ENCODE results near the gene ZNF43.
"Not testable (repeated sequence)": the region's sequence is repeated elsewhere in the genome, so short reads cannot be mapped to it uniquely, and the experiment has no call there.

The ZNF43 gene

DNA sequence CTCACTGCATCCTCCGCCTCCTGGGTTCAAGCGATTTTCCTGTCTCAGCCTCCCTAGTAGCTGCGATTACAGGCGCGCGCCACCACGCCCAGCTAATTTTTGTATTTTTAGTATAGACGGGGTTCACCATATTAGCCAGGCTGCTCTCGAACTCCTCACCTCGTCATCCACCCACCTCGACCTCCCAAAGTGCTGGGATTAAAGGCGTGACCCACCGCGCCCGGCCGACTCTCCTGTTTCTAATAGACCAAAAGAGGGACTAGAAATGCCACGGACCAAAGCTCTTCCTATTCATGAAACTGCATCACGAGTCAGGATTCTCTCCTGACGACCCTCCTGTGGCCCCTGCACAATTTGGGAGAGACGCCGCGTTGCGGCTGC, 563 bp downstream of the ZNF43 start:
- TF ChIP-seq, protein P1, sequence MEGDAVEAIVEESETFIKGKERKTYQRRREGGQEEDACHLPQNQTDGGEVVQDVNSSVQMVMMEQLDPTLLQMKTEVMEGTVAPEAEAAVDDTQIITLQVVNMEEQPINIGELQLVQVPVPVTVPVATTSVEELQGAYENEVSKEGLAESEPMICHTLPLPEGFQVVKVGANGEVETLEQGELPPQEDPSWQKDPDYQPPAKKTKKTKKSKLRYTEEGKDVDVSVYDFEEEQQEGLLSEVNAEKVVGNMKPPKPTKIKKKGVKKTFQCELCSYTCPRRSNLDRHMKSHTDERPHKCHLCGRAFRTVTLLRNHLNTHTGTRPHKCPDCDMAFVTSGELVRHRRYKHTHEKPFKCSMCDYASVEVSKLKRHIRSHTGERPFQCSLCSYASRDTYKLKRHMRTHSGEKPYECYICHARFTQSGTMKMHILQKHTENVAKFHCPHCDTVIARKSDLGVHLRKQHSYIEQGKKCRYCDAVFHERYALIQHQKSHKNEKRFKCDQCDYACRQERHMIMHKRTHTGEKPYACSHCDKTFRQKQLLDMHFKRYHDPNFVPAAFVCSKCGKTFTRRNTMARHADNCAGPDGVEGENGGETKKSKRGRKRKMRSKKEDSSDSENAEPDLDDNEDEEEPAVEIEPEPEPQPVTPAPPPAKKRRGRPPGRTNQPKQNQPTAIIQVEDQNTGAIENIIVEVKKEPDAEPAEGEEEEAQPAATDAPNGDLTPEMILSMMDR (conservative IDR thresholded peaks at IDR 0.05): no peak
- no peak for TF ChIP-seq ZFX (IDR thresholded peaks at IDR 0.05)
- H3K27ac ChIP-seq: peak overlapping the region; percentile 63

DNA sequence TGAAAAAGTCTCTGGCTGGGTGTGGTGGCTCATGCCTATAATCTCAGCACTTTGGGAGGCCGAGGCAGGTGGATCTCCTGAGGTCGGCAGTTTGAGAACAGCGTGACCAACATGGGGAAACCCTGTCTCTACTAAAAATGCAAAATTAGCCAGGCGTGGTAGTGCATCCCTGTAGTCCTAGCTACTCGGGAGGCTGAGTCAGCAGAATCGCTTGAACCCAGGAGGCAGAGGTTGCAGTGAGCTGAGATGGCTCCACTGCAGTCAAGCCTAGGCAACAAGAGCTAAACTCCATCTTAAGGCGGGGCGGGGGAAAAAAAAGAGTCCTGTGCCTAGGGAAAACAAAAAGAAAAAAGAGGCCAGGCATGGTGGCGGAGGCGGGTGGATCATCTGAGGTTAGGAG, 2.2 kb downstream of the ZNF43 start:
- no peak overlapping the region for H3K27ac ChIP-seq
- TF ChIP-seq ZFX (IDR thresholded peaks at IDR 0.05): no peak
- TF ChIP-seq, protein P1 (conservative IDR thresholded peaks at IDR 0.05): no peak

DNA sequence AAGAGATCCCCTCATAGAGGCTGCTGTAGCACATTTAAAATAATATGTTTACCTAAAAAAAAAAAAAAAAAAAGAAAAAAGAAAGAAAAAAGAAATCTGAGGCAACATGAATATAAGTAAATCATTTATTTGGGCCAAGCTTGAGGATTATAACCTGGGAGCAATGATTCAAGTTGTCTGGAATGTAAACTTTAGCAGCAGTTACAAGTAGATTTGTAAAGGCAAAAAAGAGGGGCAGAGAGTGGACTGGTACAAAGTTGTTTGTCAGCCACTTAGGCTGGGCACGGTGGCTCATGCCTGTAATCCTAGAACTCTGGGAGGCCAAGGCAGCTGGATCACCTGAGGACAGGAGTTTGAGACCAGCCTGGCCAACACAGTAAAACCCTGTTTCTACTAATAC, 11.3 kb downstream of the ZNF43 start:
- no peak overlapping the region for H3K27ac ChIP-seq

DNA sequence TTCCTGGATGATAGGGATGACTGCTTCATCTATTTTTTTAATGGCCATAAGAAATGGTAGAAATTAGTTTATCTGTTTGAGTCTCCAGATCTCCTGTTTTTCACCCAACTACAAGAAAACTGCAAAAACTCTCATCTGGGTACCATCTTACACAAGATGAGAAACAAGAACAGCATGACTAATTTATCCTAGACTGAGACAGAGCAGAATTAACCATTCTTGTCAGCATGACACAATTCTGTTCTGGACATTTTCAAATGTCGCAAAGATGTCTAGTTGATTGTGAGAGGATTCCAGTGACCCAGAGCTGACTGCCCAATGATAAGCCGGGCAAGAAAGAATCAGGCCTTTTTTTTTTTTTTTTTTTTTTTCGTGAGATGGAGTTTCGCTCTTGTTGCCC, 12.8 kb downstream of the ZNF43 start:
- TF ChIP-seq, protein P1 (conservative IDR thresholded peaks at IDR 0.05): no peak
- no peak for TF ChIP-seq ZFX (IDR thresholded peaks at IDR 0.05)
- no peak overlapping the region for H3K27ac ChIP-seq

More for the DNA sequence above, 11.3 kb downstream of the ZNF43 start:
- TF ChIP-seq, protein P1 (conservative IDR thresholded peaks at IDR 0.05): no peak
- TF ChIP-seq ZFX (IDR thresholded peaks at IDR 0.05): no peak

DNA sequence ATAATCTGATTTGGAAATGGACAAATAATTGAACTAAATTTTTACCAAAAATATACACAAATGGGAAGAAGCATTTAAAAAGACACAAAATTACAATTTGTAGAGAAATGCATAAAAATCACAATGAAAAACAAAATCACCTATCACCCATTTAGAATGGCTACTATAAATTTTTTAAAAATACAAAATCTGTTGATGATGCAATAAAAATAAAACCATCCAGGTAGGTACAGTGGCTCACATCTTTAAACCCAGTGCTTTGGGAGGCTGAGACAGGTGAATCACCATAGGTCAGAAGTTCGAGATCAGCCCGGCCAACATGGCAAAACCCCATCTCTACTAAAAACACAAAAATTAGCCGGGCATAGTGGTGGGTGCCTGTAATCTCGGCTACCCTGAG, 23.5 kb downstream of the ZNF43 start:
- TF ChIP-seq ZFX (IDR thresholded peaks at IDR 0.05): no peak
- TF ChIP-seq, protein P1 (conservative IDR thresholded peaks at IDR 0.05): no peak
- H3K27ac ChIP-seq: no peak overlapping the region

DNA sequence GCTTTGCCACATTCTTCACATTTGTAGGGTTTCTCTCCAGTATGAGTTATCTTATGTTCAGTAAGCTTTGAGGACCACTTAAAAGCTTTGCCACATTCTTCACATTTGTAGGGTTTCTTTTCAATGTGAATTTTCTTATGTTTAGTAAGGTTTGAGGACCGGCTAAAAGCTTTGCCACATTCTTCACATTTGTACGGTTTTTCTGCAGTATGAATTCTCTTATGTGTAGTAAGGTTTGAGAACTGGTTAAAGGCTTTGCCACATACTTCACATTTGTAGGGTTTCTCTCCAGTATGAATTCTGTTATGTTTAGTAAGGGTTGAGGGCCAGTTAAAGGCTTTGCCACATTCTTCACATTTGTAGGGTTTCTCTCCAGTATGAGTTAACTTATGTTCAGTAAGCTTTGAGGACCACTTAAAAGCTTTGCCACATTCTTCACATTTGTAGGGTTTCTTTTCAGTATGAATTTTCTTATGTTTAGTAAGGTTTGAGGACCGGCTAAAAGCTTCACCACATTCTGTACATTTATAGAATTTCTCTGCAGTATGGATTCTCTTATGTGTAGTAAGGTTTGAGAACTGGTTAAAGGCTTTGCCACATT, 27.5 kb downstream of the ZNF43 start:
- H3K27ac ChIP-seq: not testable (repeated sequence)

DNA sequence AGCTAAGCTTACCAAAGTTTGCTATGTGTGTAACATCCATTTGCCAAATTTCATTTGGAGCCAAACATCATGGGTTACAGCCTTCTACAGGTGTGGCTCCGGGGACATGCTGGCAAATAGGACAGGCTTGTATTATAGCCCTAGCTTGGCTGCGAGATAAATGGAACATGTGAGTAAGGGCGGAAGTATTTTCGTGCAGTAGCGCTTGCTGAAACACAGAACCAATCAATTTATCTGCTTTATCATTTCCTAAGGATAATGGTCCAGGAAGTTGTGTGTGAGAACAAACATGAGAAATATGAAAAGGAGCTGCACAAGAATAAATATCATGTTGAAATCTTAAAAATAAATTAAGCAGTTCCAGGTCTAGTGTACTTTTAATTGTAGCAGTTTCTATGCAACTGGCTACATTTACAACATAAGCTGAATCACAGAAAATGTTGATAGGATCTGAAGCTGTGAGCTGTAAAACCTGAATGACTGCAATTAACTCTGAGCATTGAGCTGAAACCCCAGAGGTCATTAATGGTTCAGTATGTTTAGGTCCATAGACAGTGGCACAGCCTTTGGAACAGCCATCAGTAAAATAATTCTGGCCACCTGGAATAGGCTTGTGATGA, 46.4 kb downstream of the ZNF43 start:
- TF ChIP-seq, protein P1 (conservative IDR thresholded peaks at IDR 0.05): no peak
- TF ChIP-seq ZFX (IDR thresholded peaks at IDR 0.05): no peak

DNA sequence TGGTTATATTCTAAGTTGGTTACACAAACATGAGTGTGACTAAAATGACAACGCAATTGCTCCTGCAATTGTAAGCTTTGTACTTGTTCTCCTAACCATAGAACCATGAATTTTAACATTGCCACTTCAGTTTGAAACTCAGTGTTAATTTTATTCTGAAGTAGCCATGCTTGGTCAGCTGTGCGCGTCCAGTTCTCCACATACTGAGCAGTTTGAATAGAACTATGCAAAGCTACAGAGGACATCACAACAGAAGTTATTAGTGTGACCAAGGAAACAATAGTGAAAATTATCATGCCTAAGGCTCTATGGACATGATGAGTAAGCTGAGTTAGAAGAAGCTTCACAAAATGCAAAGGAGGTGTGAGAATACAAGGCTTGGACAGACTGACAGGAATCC, 49.0 kb downstream of the ZNF43 start:
- H3K27ac ChIP-seq: no peak overlapping the region
- no peak for TF ChIP-seq ZFX (IDR thresholded peaks at IDR 0.05)
- TF ChIP-seq, protein P1 (conservative IDR thresholded peaks at IDR 0.05): no peak

More for the DNA sequence above, 46.4 kb downstream of the ZNF43 start:
- no peak overlapping the region for H3K27ac ChIP-seq

DNA sequence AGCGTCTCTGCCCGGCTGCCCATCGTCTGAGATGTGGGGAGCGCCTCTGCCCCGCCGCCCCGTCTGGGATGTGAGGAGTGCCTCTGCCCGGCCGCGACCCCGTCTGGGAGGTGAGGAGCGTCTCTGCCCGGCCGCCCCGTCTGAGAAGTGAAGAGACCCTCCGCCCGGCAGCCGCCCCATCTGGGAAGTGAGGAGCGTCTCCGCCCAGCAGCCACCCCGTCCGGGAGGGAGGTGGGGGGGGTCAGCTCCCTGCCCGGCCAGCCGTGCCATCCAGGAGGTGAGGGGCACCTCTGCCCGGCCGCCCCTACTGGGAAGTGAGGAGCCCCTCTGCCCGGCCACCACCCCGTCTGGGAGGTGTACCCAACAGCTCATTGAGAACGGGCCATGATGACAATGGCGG, 60.2 kb downstream of the ZNF43 start:
- H3K27ac ChIP-seq: not testable (repeated sequence)

Measured in C4-2B (cell line).